ENCODE data around the gene MANSC1.
A peak's percentile ranks its signal among the peaks of the same experiment; 100 is the strongest.

The MANSC1 gene

GRCh38 chr12:12387501-12387900 is 37.5 kb upstream of the MANSC1 start:
- TF ChIP-seq CTCF (IDR thresholded peaks at IDR 0.05): no peak

DNA sequence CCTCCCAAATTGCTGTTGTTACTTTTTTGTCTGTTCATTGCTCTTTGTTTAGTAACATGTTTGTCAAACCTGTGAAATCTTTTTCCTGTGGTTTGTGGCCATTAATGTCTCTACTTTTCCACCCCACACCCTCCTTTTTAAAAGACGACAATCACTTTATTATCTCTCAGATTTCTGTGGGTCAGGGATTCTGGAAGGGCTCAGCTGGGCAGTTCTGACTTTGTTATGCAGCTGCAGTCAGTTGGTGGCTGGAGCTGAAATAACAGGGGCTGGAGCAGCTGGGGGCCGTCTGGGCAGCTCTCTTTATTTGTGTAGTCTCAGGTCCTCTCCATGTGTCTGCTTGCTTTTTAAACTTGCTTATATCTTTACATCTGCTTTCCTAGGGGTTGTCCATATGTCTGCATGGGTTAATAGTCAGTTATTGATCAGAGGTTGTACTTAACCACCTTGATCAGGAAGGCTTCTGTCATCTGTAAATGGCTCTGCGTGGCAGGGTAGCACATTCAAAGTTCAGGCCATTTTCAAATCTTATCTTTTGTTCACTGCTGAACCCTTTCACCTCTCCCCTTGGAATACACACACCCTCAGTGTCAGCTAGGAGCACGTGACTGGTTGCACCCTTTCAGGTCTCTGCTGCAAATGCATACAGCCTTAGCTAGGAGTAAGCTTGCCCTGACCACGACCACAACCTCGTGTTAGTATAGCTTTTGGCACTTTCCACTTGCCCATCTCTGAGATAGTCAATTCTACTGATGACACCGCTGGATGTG is 34.7 kb upstream of the MANSC1 start:
- no peak for TF ChIP-seq CTCF (IDR thresholded peaks at IDR 0.05)

DNA sequence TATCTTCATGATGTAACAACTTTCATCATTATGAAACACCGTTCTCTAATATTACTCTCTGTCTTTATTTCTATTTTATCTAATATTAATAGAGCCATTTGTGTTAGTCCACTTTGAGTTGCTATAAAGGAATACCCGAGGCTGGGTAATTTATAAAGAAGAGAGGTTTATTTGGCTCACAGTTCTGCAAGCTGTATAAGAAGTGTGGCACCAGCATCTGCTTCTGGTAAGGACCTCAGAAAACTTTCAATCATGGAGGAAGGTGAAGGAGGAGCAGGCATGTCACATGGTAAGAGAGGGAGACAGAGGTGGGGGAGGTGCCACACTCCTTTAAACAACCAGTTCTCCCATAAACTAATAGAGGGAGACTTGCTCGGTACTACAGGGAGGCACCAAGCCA is 31.9 kb upstream of the MANSC1 start:
- no peak for TF ChIP-seq CTCF (IDR thresholded peaks at IDR 0.05)

GRCh38 chr12:12380949-12381593 is 31.0 kb upstream of the MANSC1 start:
- no peak for TF ChIP-seq CTCF (IDR thresholded peaks at IDR 0.05)

DNA sequence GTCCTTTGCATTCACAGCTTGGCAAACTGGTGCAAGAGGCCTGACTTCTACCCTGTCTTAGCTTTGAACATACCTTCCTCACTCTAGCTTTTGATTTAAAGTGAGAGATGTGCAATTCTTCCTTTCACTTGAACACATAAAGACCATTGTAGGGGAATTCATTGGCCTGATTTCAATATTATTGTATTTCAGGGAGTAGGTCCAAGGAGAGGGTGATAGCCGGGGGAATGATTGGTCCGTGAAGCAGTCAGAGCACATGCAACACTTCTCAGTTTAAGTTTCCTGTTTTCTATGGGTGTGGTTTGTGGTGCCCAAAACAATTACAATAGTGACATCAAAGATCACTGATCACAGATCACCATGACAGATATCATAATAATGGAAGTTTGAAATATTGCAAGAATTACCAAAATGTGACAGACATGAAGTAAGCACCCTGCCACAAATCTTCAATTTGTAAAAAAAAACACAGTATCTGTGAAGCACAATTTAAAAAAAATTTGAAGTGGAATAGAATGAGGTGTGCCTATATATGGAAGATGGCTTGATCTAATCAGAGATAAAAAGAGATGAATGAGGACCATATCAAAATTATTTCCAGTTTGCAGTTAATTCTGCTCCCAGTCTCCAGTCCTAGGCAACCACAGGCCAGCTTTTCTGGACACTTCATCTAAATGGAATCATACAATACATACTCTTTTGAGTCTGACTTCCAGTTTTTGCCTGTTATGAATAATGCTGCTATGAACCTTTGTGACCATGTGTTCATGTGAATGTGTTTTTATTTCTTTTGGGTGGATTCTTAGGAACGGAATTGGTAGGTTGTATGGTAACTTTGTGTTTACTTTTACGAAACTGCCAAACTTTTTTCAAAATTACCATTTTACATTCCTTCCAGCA is 30.0 kb upstream of the MANSC1 start:
- TF ChIP-seq CTCF (IDR thresholded peaks at IDR 0.05): no peak

DNA sequence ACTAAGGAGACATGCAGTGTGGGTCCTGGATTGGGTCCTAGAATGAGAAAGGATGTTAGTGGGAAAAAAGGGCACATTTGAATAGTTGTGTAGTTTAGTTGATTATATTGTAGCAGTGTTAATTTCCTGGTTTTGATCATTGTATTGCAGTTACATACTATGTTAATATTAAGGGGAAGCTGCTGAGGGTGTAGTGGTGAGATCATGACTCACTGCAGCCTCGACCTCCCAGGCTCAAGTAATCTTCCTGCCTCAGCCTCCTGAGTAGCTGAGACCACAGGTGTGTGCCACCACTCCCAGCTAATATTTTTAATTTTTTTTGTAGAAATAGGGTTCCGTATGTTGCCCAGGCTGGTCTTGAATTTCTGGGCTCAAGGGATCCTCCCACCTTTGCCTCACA is 28.6 kb upstream of the MANSC1 start:
- no peak for TF ChIP-seq CTCF (IDR thresholded peaks at IDR 0.05)

- peak; percentile 75 for TF ChIP-seq CTCF (IDR thresholded peaks at IDR 0.05)
These were observed 26.8 kb upstream of the MANSC1 start for GRCh38 chr12:12376646-12377448.
